HepG2 (cell line): ENCODE results near the gene IRF2. TPM values are rescaled to one million over a fixed set of nuclear protein-coding genes. Genes with fewer than 3 reads are reported as not detected.

Source experiments
- GATAD2A ChIP-seq: IDR thresholded peaks from 2 replicates; pipeline ENCODE4 v1.6.1; 2016
- HMGA1 ChIP-seq: sonication (generic); formaldehyde crosslinking; conservative IDR thresholded peaks from 2 replicates; pipeline ENCODE4 v1.4.0; 2020; ENCODE audit warnings: missing genetic modification reagents
- NFE2 ChIP-seq: sonication (generic); formaldehyde crosslinking; IDR thresholded peaks from 2 replicates; pipeline ENCODE4 v1.4.0; 2020; ENCODE audit warnings: missing genetic modification reagents
- ZBTB38 ChIP-seq: sonication (generic); formaldehyde crosslinking; IDR thresholded peaks from 2 replicates; pipeline ENCODE4 v1.5.1; 2020; ENCODE audit warnings: mild to moderate bottlenecking, missing genetic modification reagents
- ZKSCAN8 ChIP-seq: IDR thresholded peaks from 2 replicates; pipeline ENCODE4 v1.6.1; 2016; ENCODE audit warnings: borderline replicate concordance, missing genetic modification reagents, missing compliant biosample characterization
- ZNF331 ChIP-seq: sonication (generic); formaldehyde crosslinking; IDR thresholded peaks from 2 replicates; pipeline ENCODE4 v1.4.0; 2020; ENCODE audit warnings: missing genetic modification reagents
- polyA plus RNA-seq, 8 experiments: library from polyadenylated mRNA; depleted of rRNA in 3 of 8; stranded (reverse) in 7 of 8; unstranded in 1 of 8; fragments of >200 nt; fragmentation: Illumina TruSeq in 4 of 8; extraction: Trizol in 4 of 8; gene quantifications; 2 replicates each; pipeline versions ENCODE4 v1.2.1 to v1.2.3, GENCODE V29; 2011 to 2016; ENCODE audit warnings: low read depth in 4 of 8, missing spikeins in 1 of 8, mixed read lengths in 1 of 8; ENCODE audit not compliant: insufficient read depth in 1 of 8
- total RNA-seq, 5 experiments: library from RNA; depleted of rRNA; stranded (reverse); fragments of >200 nt; fragmentation: Illumina TruSeq; extraction: Trizol; gene quantifications; 2 replicates each; pipeline ENCODE4 v1.2.3, GENCODE V29; 2016; ENCODE audit warnings: low read depth in 1 of 5
- TF ChIP-seq, protein P1 (sequence below): sonication (generic); formaldehyde crosslinking; IDR thresholded peaks from 2 replicates; pipeline ENCODE4 v1.5.1; 2020; ENCODE audit warnings: mild to moderate bottlenecking, missing genetic modification reagents, borderline replicate concordance
- TF ChIP-seq, protein P2 (sequence below): sonication (generic); formaldehyde crosslinking; IDR thresholded peaks from 2 replicates; pipeline ENCODE4 v1.8.0; 2022; ENCODE audit warnings: mild to moderate bottlenecking, missing genetic modification reagents
- TF ChIP-seq, protein P3 (sequence below): sonication (generic); formaldehyde crosslinking; IDR thresholded peaks from 2 replicates; pipeline ENCODE4 v1.5.0; 2020; ENCODE audit warnings: mild to moderate bottlenecking, missing genetic modification reagents, borderline replicate concordance
- TF ChIP-seq, protein P4 (sequence below): IDR thresholded peaks from 2 replicates; pipeline ENCODE4 v1.6.1; 2012; ENCODE audit warnings: inconsistent platforms
- TF ChIP-seq, protein P5 (sequence below): sonication (generic); formaldehyde crosslinking; IDR thresholded peaks from 2 replicates; pipeline ENCODE4 v1.8.0; 2023; ENCODE audit warnings: mild to moderate bottlenecking, missing genetic modification reagents
- TF ChIP-seq, protein P6 (sequence below): sonication (generic); formaldehyde crosslinking; IDR thresholded peaks from 2 replicates; pipeline ENCODE4 v1.9.0; 2022; ENCODE audit warnings: missing genetic modification reagents, mild to moderate bottlenecking, borderline replicate concordance
- TF ChIP-seq, protein P7 (sequence below): IDR thresholded peaks from 2 replicates; pipeline ENCODE4 v1.6.1; 2016; ENCODE audit warnings: missing biosample characterization, missing genetic modification reagents, low read depth

The IRF2 gene
- total and polyA plus RNA-seq, 2 of the 13 experiments (the other 11 are each of a cell fraction or from before 2014, with no cell fraction given), result 15.5 to 28.8 TPM

DNA sequence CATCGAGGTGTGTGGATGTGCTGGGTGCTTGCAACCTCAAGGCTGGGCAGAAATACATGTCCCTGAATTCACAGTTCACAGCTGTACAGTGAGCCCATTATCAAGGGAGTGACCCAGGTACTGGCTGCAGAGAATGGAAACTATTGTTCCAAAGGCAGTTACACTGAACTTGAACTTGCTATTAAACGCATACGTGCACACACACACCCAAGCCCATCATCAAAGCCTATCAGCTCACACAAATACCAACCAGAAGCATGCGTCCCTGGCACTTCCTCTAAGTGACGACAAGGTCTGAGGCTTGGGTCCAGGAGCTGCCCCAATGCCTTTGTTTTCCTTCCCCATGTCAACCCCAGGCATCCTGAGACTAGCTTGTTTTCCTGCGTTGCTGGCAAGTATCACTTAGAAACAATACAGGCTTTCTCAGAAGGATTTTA lies 88.6 kb downstream of the IRF2 start (continued):
- TF ChIP-seq, protein P1, sequence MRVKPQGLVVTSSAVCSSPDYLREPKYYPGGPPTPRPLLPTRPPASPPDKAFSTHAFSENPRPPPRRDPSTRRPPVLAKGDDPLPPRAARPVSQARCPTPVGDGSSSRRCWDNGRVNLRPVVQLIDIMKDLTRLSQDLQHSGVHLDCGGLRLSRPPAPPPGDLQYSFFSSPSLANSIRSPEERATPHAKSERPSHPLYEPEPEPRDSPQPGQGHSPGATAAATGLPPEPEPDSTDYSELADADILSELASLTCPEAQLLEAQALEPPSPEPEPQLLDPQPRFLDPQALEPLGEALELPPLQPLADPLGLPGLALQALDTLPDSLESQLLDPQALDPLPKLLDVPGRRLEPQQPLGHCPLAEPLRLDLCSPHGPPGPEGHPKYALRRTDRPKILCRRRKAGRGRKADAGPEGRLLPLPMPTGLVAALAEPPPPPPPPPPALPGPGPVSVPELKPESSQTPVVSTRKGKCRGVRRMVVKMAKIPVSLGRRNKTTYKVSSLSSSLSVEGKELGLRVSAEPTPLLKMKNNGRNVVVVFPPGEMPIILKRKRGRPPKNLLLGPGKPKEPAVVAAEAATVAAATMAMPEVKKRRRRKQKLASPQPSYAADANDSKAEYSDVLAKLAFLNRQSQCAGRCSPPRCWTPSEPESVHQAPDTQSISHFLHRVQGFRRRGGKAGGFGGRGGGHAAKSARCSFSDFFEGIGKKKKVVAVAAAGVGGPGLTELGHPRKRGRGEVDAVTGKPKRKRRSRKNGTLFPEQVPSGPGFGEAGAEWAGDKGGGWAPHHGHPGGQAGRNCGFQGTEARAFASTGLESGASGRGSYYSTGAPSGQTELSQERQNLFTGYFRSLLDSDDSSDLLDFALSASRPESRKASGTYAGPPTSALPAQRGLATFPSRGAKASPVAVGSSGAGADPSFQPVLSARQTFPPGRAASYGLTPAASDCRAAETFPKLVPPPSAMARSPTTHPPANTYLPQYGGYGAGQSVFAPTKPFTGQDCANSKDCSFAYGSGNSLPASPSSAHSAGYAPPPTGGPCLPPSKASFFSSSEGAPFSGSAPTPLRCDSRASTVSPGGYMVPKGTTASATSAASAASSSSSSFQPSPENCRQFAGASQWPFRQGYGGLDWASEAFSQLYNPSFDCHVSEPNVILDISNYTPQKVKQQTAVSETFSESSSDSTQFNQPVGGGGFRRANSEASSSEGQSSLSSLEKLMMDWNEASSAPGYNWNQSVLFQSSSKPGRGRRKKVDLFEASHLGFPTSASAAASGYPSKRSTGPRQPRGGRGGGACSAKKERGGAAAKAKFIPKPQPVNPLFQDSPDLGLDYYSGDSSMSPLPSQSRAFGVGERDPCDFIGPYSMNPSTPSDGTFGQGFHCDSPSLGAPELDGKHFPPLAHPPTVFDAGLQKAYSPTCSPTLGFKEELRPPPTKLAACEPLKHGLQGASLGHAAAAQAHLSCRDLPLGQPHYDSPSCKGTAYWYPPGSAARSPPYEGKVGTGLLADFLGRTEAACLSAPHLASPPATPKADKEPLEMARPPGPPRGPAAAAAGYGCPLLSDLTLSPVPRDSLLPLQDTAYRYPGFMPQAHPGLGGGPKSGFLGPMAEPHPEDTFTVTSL (CRISPR knock-in tag), result peak; percentile 60
- TF ChIP-seq ZKSCAN8 (CRISPR knock-in tag), result peak; percentile 49; the same call in 1 of the 2 replicates
- TF ChIP-seq ZNF331 (CRISPR knock-in tag), result 0 out of 2 replicates have a peak, but pooled peaks have one; percentile 29
- TF ChIP-seq ZBTB38 (CRISPR knock-in tag), result peak; percentile 85
- TF ChIP-seq, protein P2, sequence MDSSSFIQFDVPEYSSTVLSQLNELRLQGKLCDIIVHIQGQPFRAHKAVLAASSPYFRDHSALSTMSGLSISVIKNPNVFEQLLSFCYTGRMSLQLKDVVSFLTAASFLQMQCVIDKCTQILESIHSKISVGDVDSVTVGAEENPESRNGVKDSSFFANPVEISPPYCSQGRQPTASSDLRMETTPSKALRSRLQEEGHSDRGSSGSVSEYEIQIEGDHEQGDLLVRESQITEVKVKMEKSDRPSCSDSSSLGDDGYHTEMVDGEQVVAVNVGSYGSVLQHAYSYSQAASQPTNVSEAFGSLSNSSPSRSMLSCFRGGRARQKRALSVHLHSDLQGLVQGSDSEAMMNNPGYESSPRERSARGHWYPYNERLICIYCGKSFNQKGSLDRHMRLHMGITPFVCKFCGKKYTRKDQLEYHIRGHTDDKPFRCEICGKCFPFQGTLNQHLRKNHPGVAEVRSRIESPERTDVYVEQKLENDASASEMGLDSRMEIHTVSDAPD (CRISPR knock-in tag), result peak; percentile 78; the same call in 1 of the 2 replicates
- TF ChIP-seq, protein P3, sequence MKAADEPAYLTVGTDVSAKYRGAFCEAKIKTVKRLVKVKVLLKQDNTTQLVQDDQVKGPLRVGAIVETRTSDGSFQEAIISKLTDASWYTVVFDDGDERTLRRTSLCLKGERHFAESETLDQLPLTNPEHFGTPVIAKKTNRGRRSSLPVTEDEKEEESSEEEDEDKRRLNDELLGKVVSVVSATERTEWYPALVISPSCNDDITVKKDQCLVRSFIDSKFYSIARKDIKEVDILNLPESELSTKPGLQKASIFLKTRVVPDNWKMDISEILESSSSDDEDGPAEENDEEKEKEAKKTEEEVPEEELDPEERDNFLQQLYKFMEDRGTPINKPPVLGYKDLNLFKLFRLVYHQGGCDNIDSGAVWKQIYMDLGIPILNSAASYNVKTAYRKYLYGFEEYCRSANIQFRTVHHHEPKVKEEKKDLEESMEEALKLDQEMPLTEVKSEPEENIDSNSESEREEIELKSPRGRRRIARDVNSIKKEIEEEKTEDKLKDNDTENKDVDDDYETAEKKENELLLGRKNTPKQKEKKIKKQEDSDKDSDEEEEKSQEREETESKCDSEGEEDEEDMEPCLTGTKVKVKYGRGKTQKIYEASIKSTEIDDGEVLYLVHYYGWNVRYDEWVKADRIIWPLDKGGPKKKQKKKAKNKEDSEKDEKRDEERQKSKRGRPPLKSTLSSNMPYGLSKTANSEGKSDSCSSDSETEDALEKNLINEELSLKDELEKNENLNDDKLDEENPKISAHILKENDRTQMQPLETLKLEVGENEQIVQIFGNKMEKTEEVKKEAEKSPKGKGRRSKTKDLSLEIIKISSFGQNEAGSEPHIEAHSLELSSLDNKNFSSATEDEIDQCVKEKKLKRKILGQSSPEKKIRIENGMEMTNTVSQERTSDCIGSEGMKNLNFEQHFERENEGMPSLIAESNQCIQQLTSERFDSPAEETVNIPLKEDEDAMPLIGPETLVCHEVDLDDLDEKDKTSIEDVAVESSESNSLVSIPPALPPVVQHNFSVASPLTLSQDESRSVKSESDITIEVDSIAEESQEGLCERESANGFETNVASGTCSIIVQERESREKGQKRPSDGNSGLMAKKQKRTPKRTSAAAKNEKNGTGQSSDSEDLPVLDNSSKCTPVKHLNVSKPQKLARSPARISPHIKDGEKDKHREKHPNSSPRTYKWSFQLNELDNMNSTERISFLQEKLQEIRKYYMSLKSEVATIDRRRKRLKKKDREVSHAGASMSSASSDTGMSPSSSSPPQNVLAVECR (CRISPR knock-in tag), result peak; percentile 23; the same call in 1 of the 2 replicates
- TF ChIP-seq GATAD2A (CRISPR knock-in tag), result peak; percentile 75
- TF ChIP-seq, protein P4, sequence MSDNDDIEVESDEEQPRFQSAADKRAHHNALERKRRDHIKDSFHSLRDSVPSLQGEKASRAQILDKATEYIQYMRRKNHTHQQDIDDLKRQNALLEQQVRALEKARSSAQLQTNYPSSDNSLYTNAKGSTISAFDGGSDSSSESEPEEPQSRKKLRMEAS, result peak; percentile 85
- TF ChIP-seq, protein P5, sequence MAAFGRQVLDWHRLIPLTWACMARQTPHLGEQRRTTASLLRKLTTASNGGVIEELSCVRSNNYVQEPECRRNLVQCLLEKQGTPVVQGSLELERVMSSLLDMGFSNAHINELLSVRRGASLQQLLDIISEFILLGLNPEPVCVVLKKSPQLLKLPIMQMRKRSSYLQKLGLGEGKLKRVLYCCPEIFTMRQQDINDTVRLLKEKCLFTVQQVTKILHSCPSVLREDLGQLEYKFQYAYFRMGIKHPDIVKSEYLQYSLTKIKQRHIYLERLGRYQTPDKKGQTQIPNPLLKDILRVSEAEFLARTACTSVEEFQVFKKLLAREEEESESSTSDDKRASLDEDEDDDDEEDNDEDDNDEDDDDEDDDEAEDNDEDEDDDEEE (CRISPR knock-in tag), result no peak
- no peak for TF ChIP-seq HMGA1 (CRISPR knock-in tag)
- TF ChIP-seq, protein P6, sequence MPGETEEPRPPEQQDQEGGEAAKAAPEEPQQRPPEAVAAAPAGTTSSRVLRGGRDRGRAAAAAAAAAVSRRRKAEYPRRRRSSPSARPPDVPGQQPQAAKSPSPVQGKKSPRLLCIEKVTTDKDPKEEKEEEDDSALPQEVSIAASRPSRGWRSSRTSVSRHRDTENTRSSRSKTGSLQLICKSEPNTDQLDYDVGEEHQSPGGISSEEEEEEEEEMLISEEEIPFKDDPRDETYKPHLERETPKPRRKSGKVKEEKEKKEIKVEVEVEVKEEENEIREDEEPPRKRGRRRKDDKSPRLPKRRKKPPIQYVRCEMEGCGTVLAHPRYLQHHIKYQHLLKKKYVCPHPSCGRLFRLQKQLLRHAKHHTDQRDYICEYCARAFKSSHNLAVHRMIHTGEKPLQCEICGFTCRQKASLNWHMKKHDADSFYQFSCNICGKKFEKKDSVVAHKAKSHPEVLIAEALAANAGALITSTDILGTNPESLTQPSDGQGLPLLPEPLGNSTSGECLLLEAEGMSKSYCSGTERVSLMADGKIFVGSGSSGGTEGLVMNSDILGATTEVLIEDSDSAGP (CRISPR knock-in tag), result peak; percentile 41; the same call in 1 of the 2 replicates
- TF ChIP-seq, protein P7, sequence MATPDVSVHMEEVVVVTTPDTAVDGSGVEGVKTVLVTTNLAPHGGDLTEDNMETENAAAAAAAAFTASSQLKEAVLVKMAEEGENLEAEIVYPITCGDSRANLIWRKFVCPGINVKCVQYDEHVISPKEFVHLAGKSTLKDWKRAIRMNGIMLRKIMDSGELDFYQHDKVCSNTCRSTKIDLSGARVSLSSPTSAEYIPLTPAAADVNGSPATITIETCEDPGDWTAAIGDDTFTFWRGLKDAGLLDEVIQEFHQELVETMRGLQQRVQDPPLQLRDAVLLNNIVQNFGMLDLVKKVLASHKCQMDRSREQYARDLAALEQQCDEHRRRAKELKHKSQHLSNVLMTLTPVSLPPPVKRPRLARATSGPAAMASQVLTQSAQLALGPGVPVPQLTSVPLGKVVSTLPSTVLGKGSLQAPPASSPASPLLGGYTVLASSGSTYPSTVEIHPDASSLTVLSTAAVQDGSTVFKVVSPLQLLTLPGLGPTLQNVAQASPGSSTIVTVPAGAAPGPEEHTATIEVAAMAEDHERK (CRISPR knock-in tag), result no peak
- TF ChIP-seq NFE2, result no peak
